Hematopoietic multipotent progenitor cell treated with erythropoietin and hydrocortisone succinate and interleukin-3 and kit ligand, for 8 days (in vitro differentiated cells): ENCODE measurements around the gene C7orf57.
"Not testable (repeated sequence)": the region's sequence is repeated elsewhere in the genome, so short reads cannot be mapped to it uniquely, and the experiment has no call there.

Experiments used
- DNase-seq: peaks from one replicate; pipeline ENCODE4 v3.0.0-alpha.2; 2015

C7orf57 gene

DNA sequence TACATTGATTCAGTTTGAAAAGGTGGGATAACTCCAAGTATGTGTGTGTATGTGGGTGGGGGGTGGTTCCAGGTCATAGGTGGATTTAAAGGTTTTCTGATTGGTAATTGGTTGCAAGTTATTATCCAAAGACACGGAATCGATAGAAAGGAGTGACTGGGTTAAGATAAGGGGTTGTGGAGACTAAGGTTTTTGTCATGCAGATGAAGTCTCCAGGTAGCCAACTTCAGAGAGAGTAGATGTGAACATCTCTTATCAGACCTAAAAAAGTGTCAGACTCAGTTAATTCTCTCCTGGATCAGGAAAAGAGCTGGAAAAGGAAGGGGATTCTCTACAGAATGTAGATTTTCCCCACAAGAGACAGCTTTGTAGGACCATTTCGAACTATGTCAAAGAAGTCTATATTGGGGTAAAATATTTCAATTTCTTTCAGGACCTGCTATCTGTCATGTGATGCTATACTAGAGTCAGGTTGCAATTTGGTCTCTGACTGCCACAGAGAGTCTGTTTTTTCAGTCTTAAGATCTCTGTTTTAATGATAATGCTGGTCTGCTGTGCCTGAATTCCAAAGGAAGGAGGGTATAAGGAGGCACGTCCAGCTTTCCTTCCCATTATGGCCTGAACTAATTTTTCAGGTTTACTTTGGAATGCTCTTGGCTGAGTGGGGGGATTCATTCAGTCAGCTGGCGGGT lies 3.6 kb downstream of the C7orf57 start:
- no peak for DNase-seq

DNA sequence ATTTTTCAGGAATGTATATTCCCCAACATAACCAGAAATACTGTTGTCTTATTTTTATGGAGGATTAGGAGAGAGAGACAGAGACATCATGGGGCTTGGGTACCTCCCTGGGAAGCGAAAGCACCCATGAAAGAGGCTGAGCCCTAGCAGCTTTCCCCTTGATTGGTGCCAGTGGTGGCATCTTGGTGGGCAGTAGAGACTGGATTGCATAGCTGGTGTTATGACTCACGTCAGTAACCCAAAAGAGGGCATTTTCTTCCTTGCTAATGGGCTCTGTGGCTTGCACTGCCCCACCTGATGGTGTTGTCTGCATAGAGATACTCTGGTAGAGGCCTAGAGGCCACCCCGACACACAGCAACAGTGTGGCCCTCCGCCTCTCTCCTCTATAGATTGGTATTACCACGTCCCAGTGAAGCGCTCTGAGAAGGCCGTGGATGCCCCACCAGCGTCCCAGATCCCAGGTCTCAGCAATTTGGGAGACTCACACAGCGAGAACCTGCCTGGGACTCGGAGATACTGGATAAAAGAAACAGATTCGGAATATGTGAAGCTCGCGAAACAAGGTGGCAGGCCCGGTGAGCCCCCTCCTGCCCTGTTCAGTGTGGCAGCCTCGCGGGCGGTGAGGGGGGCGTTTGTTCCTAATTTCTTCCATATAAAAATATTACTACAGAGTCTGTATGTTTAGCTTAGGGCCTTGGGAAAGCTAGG lies 5.8 kb downstream of the C7orf57 start:
- no peak for DNase-seq

DNA sequence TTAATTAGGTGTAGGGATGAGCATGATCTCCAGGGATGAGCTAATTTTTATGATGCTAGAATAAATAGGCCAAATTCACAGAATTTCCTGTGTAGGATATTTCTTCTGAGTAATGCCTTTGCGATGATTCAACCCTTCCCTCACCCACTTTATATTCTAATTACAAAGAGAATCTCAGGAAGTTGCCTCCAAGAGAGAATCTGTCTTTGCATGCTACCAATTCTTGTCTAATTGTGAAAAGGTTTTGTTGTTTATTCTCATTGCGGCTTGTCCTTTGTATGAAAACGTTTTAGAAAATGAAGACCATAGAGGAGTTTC lies 6.3 kb downstream of the C7orf57 start:
- DNase-seq, result no peak

DNA sequence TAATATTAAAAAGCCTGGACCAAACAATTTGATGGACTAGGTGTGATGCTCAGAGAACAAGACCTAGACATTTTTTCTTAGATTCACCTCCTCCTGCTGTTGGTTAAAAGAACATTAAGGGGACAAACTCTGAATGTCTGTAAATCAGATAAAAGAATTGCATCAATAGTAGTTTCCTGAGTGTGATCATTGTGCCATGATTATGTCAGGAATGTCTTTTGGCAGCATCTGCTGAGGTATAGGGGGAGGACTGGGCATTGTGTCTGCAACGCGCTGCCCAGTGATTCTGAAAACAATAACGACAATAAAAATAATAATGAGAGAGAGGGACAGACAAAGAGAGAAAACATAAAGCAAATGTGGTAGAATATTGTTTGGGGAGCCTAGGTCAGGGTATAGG lies 6.9 kb downstream of the C7orf57 start:
- DNase-seq, result no peak

DNA sequence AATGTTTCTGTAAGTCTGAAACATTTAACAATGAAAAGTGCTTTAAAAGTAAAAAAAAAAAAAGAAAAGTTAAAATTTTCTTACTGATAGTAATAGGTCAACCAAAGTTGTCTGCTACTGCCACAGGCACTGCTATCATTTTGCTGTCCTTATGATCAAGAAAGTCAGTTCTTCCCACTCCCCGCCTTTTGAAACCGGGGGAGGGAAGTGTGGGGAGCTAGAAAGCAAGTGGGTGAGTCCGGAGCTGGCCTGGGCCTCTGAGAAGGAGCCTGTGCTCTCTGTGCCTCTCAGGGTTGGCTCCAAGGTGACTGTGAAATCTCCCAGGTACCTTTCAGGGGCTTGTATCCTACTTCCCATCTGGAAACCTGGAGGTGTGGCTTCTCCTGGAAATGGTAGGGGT lies 7.3 kb downstream of the C7orf57 start:
- no peak for DNase-seq

DNA sequence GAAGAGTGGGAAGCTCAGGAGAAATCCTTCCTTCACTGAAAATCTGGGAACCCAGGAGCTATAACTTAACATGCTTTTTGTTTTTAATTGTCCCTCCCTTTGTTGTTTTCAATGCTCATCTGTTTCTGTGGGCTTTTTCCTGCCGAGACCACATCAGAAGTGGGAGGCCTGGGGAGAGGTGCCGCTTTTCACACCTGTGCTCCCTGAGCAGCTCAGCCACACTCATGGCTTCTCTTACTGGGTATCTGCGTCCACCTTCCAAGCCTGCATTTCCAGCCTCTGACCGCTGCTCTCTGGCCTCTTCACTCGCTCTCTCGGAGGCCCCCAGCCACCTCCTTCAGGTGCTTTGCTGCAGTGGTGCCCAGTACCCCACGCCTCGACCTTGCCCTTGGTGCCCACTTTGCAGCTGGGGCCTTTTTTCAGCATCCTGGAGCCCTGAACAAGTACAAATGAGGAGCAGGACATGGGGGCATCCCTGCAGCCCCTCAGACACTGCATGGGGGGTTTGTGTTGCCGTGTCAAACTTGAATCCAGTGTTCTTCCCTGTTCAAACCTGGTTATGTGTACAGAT lies 9.9 kb downstream of the C7orf57 start:
- DNase-seq, result no peak

DNA sequence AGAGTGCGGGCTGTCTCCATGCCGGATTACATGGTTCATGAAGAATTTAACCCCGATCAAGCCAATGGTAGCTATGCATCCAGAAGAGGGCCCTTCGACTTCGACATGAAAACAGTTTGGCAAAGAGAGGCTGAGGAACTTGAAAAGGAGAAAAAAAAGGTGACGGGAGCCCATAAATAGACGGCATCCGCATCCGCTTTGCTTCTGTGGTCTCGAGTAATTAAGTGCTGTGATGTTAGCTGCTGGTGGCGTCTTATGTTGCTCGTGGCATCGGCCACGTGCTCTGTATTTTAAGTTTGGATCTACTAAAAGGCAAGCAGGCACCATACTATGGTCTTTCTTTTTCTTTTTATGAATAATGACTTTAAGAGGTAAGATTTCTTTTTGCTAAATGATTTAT lies 11.1 kb downstream of the C7orf57 start:
- DNase-seq, result no peak

DNA sequence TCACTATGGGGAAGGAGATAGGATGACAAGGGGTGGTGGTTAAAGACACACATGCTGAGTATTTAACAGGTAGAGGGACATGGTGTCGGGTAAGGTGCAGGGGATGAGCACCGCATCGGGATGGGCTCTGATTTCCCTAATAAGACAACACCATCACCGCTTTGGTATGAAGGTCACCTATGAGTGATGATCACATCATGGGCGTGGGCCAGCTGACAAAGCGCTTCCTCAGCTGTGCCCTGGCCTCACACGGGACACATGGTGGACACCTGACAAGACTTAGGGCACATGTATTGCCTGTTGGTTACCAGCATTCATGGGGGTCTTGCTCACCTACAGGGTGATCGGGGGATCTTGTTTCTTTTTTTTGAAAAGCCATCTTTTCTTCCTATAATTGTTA lies 12.8 kb downstream of the C7orf57 start:
- no peak for DNase-seq

DNA sequence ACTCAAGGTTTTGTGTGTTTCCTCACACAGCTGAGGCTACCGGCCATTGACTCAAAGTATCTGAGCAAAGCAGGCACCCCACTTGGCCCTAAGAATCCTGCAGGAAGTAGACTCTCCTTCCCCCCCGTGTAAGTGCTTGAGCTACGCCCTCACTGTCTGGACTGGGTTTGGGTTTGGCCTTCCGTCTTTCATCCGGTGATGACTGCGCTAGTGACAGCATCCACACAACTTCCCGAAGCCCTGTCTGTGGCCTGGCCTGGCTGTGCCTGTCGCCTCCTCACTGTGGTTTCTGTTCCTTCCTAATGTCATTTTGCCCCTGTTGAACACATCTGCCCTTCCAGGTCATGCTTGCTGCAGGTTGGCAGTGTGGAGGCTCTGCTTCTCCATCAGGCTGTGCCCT lies 14.5 kb downstream of the C7orf57 start:
- no peak for DNase-seq

DNA sequence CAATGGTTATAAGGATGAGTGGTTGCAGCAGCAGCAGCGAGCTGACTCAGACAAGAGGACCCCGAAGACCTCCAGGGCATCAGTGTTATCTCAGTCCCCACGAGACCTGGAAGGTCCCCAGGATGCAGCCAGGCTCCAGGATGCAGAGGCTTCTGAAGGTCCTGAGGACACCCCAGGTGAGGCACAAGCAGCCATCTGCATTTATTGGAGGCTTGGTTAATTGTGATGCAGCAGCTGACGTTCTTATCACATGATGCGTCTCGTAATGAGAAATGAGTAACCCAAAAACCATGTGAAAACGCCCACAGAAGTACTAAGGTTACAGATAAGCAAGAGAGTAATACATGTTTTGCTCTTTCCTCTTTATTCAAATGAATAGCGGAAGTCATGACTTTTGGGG lies 17.4 kb downstream of the C7orf57 start:
- DNase-seq, result no peak

DNA sequence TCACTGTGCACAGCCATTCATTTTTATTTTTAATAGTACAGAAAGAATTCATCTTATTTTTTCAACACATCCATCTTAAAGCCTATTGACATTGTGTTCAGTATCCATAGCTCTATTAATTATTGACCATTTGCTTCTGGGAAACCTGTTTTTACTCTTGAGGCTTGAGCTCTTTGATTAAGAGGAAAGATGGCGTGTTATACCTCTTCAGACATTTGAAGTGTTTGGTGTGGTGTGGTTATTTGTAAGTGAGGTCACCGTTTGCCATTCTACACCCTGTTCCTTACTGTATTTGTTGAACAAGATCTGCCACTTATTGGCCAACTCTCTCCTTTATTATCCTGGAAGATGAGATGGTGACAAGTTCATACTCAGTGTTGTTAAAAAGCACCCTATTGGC lies 18.4 kb downstream of the C7orf57 start:
- DNase-seq, result no peak

DNA sequence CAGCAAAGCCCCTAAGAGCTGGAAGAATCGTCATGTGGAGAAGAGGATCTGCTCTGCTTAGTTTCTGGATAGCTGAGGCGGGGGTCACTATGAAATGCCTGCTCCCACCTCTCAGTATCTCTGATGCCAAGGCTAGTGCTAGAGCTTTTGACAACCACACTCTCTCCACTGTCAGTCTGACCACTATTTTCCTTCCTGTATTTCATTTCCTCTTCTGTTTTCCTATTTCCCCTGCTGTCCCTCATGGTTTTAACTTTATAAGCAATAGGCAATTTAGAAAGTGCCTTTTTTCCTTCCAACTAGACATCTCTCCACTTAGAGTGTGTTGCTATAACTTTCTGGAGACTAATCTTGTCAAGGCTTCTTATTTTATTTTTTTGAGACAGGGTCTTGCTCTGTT lies 23.6 kb downstream of the C7orf57 start:
- no peak for DNase-seq

DNA sequence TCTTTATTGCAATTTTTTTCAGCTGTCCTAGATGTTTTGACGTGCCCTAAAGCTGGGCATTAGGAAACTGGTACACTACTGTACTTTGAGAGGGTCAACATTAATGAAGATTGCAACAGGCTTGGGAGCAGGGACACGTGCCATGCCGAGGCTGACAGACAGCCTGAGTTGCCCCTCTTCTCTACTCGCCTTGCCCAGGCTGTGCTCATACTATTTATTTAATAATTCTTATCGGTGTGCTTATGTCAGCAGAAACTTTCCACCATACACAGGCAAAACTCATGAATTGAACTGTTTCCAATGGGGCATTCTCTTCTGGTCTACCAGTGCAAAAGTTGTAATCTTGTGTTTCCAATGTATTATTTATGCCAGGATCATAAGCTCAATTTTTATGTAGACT lies 24.4 kb downstream of the C7orf57 start:
- no peak for DNase-seq

DNA sequence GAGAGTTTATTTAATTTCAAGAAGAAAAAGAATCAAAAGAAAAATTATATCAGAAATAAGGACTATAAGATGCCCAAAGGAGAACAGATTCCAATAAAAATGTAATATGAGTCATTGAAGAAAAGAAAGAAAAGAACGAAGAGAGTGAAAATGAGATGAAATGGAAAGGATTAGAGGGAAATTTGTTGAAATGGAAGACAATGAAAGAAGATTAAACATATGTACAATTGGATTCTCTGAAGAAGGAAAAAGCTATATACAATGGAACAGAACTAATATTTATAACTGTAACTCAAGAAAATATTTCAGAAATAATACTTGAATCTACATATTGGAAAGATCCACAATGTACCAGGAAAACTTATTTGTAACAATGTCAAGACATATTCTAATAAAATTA lies 28.6 kb downstream of the C7orf57 start:
- no peak for DNase-seq

DNA sequence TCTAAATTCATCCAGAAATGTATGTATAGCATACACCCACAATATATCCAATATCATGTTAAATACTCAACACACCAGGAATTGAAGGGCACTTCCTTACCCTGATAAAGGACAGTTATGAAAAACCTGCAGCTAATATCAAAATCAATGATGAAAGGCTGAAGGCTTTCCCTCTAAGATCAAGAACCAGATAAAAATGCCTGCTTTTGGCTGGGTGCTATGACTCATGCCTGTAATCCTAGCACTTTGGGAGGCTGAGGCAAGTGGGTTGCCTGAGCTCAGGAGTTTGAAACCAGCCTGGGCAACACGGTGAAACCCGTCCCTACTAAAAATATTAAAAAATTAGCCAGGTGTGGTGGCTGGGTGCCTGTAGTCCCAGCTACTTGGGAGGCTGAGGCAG lies 32.1 kb downstream of the C7orf57 start:
- no peak for DNase-seq

DNA sequence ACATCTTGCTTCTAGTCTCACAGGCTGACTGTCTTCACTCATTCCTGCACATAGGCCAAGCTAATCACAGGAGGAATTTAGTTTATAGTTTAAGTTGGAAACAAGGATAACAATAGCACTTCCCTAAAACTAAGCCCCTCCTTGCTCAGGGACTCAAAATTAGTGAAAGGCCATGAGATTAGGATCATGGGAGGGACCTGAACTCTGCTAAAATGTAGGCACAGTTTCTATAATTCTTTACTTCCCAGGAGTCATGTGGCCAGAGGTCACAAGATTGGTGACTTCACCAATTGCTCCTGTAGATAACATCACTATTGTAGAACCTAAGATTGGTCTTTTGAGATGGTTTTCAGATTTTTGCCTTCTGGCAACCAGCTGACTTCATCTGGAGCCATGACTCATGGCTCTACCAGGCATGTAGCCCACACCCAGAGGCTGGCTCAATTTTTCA lies 38.9 kb downstream of the C7orf57 start:
- DNase-seq, result no peak

DNA sequence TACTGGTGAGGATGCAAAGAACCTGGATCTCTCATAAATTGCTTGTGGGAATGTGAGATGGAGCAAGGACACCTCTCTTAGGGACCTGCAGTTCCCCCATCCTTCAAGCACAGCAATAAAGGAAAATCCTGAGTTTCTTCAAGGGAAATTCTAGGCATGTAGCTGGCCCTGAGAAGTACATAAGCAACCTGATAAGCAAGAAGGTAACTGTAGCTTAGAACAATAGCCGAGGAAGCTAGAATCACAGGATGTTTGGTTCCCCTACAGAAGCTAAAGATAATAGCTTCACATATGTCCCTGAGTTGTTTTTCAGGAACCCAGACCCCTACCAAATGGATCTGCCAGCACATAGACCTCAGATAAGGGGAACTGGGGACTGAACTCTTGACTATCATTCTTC lies 42.1 kb downstream of the C7orf57 start:
- no peak for DNase-seq

DNA sequence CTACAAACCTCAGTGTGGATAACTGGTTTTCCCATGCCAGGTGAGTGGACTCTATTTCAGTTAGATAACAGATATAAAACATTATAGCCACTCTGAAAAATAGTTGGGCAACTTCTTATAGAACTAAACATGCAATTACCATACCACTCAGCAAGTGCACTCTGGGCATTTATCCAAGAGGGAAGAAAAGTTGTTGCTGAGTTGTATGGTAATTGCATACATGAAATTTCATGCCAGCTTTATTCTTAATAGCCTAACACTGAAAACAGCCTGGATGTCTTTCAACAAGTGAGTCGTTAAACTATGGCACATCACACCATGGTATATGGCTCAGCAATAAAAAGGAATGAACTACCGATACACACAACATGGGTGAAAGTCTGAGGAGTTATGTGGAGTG lies 43.1 kb downstream of the C7orf57 start:
- DNase-seq, result no peak

DNA sequence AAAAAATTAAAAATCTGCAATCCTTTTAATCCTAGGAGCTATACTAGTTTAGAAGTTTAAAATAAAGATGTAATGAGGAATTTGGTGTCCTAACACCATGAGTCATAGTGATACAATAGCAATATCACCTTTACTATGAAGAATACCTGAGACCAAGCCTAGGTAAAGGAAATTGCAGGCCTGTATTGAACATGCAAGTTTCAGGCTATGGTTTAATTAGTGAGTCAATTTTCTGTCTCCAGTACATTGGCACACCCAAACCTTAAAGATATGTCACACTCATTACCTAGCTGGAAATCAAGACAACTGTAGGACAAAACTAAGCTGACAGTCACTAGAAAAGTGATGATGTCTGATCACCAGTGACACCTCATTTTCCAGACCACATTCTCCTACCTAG lies 47.0 kb downstream of the C7orf57 start:
- DNase-seq, result not testable (repeated sequence)

DNA sequence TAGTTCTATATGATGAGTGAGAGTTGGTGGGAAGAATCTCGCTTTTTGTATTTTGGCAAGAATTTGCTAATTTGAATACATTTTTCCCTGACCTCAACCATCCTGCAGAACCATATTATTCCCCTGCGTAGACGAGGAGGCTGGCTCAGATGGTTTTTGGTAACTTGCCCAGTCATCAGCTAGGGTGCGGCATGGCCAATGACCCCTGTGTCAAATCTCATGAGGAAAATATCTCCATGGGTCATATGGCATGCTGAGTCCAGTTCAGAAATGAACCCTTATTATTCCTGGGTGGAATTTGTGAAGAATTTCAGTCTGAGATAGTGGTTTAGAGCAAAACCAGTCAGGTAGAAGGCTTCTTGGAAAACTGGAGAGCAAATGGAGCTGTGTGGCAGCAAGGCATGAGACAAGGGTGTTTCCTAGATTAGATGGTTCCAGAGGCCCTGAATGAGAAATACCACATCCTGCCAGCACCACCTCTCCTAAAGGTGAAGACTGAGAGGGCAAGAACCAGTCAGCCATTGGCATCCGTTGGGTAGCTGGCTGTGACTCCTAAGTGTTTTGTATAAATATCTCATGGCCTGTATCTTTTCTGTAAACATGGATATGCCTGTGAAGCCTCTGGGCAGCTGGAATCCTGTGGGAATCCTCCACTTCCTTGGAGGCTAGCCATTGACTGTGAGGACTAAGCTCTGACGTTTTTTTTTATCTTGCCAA lies 47.9 kb downstream of the C7orf57 start:
- DNase-seq, result no peak

DNA sequence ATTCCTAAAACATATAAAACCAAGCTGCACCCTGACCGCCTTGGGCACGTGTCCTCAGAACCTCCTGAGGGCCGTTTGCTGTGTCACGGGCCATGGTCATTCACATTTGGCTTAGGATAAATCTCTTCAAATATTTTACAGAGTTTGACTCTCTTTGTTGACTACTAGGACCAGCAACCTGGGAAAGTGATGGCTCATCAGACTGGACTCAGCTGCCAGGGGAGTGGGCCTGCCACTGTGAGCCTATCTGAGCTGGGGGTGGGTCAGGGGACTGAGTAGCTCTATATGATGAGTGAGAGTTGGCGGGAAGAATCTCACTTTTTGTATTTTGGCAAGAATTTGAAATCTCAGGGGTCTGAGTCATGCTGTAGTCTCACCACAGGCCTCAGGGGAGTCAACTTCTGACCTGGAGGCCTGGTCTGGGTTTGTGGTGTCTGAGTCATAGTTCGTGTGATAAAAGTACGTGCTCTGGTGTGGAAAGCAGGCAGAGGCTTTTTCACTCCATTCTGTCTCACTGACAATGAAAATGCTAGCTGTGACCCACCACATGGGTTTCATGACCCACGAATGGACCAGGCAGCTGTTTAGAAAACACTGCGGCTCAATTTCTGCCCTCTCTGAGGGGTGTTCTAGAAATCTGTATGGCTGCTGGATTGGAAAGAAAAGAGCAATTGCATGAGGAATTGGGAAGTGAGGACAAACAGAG lies 49.5 kb downstream of the C7orf57 start:
- peak; percentile 74 for DNase-seq

DNA sequence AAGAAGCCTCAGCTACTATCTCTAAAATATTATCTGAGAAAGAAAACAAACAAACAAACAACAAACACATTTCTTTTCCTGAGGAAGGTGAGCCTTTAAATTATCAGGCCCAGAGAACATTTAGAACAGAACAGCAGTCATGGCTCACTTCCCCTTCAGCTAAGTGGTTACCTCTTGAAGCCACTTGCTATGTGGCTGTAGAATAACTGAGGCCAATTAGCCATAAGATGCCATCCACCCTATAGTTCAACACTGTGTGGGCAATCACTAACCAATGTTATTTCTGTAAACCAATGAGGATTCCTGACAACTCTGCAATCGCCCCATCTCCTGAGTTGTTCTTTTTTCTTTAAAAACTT lies 50.1 kb downstream of the C7orf57 start:
- DNase-seq, result no peak

DNA sequence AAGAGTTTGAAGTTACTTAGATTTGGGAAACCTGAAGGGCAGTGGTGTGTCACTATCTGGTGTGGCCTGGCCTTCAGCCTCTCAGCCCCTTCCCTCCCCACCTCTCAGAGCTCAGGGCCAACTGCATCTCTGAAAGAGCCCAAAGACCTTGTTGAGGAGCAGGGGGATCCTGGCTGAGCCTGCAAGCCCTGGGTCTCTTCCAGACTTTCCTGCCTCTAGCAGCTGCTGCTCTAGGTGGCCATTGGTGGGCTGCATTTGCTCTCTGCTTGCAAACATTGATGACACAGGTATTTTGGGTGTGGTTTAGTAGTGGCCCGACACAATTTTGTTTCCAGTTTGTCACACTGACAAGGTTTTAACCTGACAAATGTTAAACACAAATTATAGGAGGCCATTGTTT lies 50.6 kb downstream of the C7orf57 start:
- no peak for DNase-seq

DNA sequence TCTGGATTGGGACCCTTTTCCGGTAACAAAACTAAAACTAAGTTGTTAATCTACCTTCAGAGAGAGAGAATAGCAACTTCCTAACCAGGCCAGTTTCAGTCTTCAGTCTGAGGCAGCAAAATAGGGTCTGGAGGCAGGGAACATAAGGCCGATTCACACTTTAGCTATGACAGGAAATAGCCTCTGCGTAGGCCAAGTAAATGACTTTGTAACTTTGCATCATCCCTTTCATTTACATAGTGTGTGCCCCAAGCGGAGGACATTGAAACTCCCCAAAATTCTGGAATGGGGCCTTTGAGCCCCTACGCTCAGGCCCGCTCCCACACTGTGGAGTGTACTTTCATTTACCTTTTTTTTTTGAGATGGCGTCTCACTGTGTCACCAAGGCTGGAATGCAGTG lies 52.0 kb downstream of the C7orf57 start:
- DNase-seq, result no peak
